Type B pancreatic cell (in vitro differentiated cells): ENCODE measurements around the gene NMUR2. TPM values are rescaled to one million over a fixed set of nuclear protein-coding genes. Genes with fewer than 3 reads are reported as not detected.

Experiments
- DNase-seq: peaks from one replicate; pipeline ENCODE4 v3.0.0; 2021; ENCODE audit warnings: mixed read lengths; ENCODE audit not compliant: unreplicated experiment; ENCODE audit errors: extremely low spot score
- H3K27ac Mint-ChIP-seq: 2 replicates; pipeline ENCODE4 v1.8.0; 2021; ENCODE audit warnings: mild to moderate bottlenecking, mixed read lengths
- H3K27me3 Mint-ChIP-seq: 2 replicates; pipeline ENCODE4 v1.8.0; 2021; ENCODE audit warnings: mixed read lengths
- H3K36me3 Mint-ChIP-seq: 2 replicates; pipeline ENCODE4 v1.8.0; 2021; ENCODE audit warnings: mixed read lengths
- H3K4me1 Mint-ChIP-seq: one replicate; pipeline ENCODE4 v1.8.0; 2021; ENCODE audit warnings: mixed read lengths; ENCODE audit not compliant: unreplicated experiment
- H3K4me3 Mint-ChIP-seq: 2 replicates; pipeline ENCODE4 v1.8.0; 2021; ENCODE audit warnings: mild to moderate bottlenecking, mixed read lengths
- H3K9me3 Mint-ChIP-seq: 2 replicates; pipeline ENCODE4 v1.8.0; 2021; ENCODE audit warnings: mixed read lengths
- total RNA-seq: library from RNA; stranded (reverse); gene quantifications from 2 replicates; pipeline ENCODE4 v1.2.1, GENCODE V29; 2021; ENCODE audit warnings: low replicate concordance
- TF ChIP-seq, protein P1 (sequence below): fragments of 200-600 bp; sonication (generic); conservative IDR thresholded peaks from 2 replicates; pipeline ENCODE4 v1.5.0; 2021; ENCODE audit warnings: antibody characterized with exemption, mild to moderate bottlenecking

The NMUR2 gene
- total RNA-seq, 1 donor from 2014 or later, result 0.80 TPM

DNA sequence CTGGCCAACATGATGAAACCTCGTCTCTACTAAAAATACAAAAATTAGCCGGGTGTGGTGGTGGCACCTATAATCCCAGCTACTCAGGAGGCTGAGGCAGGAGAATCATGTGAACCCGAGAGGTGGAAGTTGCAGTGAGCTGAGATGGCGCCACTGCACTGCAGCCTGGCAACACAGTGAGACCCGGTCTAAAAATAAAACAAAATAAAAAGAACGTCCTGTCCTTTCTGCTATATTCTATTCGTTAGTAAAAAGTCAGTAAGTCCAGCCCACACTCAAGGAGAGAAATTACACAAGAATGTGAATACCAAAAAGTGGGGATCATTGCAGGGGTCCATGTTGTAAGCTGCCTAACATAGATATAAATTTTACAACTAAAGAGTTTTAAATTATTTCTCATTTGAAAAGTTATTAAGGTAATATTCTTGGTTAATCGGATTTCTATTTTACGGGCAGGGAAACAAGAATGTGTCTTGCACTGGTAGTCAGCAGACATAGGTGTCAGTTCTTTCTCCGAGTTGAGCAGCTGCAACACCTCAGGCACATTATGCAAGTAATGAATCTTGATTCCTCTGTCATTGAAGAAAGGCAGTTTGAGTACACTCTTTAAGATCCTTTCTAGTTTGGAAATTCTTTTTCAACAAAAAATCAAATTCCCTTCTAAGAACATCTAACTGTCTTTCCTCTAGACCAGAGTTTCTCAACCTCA is 24.5 kb downstream of the NMUR2 start:
- no peaks in the 10 kb centered on the region for H3K4me1 Mint-ChIP-seq

GRCh38 chr5:152379331-152379730 is 25.7 kb downstream of the NMUR2 start:
- H3K27ac Mint-ChIP-seq, result no peak overlapping the region
- no peaks in the 10 kb centered on the region for H3K4me1 Mint-ChIP-seq

More for the DNA sequence above, 24.5 kb downstream of the NMUR2 start:
- Mint-ChIP-seq H3K36me3 (no peaks in the 10 kb centered on the region), H3K9me3 (no peaks in the 10 kb centered on the region), H3K27ac (no peak overlapping the region), H3K27me3 (peaks cover 5% of the 10 kb centered on the region), H3K4me3 (no peak overlapping the region)
- DNase-seq, result no peak
- TF ChIP-seq, protein P1, sequence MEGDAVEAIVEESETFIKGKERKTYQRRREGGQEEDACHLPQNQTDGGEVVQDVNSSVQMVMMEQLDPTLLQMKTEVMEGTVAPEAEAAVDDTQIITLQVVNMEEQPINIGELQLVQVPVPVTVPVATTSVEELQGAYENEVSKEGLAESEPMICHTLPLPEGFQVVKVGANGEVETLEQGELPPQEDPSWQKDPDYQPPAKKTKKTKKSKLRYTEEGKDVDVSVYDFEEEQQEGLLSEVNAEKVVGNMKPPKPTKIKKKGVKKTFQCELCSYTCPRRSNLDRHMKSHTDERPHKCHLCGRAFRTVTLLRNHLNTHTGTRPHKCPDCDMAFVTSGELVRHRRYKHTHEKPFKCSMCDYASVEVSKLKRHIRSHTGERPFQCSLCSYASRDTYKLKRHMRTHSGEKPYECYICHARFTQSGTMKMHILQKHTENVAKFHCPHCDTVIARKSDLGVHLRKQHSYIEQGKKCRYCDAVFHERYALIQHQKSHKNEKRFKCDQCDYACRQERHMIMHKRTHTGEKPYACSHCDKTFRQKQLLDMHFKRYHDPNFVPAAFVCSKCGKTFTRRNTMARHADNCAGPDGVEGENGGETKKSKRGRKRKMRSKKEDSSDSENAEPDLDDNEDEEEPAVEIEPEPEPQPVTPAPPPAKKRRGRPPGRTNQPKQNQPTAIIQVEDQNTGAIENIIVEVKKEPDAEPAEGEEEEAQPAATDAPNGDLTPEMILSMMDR, result no peak

GRCh38 chr5:152378730-152379129 is 26.3 kb downstream of the NMUR2 start:
- H3K9me3 Mint-ChIP-seq, result no peaks in the 10 kb centered on the region
- no peak for DNase-seq
- no peaks in the 10 kb centered on the region for H3K36me3 Mint-ChIP-seq
- peaks cover 5% of the 10 kb centered on the region for H3K27me3 Mint-ChIP-seq
- TF ChIP-seq, protein P1, result no peak
- H3K4me1 Mint-ChIP-seq, result no peaks in the 10 kb centered on the region
- no peak overlapping the region for H3K27ac Mint-ChIP-seq
- no peak overlapping the region for H3K4me3 Mint-ChIP-seq

More at GRCh38 chr5:152379331-152379730, 25.7 kb downstream of the NMUR2 start:
- Mint-ChIP-seq H3K27me3 (peaks cover 5% of the 10 kb centered on the region), H3K4me3 (no peak overlapping the region), H3K36me3 (no peaks in the 10 kb centered on the region), H3K9me3 (no peaks in the 10 kb centered on the region)
- no peak for DNase-seq
- TF ChIP-seq, protein P1, result no peak

- Mint-ChIP-seq H3K36me3 (no peaks in the 10 kb centered on the region), H3K9me3 (no peaks in the 10 kb centered on the region), H3K4me3 (no peak overlapping the region)
These were observed 28.2 kb downstream of the NMUR2 start for GRCh38 chr5:152376886-152377285.

DNA sequence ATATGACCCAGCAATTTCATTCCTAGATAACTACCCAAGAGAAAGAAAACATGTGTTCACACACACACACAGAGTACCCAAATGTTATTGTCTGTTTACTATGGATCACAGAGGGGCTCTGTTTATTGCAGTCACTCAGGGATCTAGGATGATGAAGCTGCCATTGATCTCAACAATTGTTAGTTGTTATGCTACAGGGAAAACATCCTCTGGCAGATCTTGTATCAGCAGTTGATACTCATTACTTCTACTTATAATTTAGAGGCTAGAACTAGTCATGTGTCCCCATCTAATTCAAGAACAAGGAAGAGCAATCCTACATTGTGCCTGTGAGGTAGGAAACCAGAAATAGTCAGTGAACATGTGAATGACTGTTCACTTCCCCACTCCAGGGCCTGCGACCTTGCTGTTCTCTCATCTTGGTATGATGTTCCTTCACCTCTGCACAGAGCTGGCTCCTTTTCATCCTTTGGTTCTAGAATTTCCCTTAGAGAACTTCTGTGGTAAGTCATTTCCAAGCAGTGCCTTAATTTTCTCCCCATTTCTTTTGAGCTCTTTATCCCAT is 30.3 kb downstream of the NMUR2 start:
- Mint-ChIP-seq H3K4me1 (no peaks in the 10 kb centered on the region), H3K9me3 (no peaks in the 10 kb centered on the region), H3K27me3 (peaks cover 5% of the 10 kb centered on the region), H3K4me3 (no peak overlapping the region), H3K36me3 (no peaks in the 10 kb centered on the region), H3K27ac (no peak overlapping the region)
- TF ChIP-seq, protein P1, result no peak
- no peak for DNase-seq

More at GRCh38 chr5:152376886-152377285, 28.2 kb downstream of the NMUR2 start:
- TF ChIP-seq, protein P1, result no peak
- Mint-ChIP-seq H3K27ac (no peak overlapping the region), H3K4me1 (no peaks in the 10 kb centered on the region), H3K27me3 (peaks cover 2% of the 10 kb centered on the region)
- DNase-seq, result no peak
